Left lung (tissue), 10 donors: ENCODE data around the gene POU4F3. TPM values are rescaled to one million over a fixed set of nuclear protein-coding genes. Genes with fewer than 3 reads are reported as not detected.

ENCODE experiments used
- ATAC-seq: fragments of 200-7000 bp; cut with Tn5 transposase; one replicate; pipeline ENCODE4 v1.9.1; 2020; ENCODE audit warnings: moderate library complexity
- DNase-seq, 4 donors: peaks; one replicate each; pipeline ENCODE4 v3.0.0-alpha.2; 2013 to 2020
- H3K27ac ChIP-seq, 2 donors: fragments of 200-600 bp; sonication (generic) in 1 of 2; one replicate each; pipeline versions ENCODE4 v1.5.0 to v1.8.0; 2020 to 2021
- H3K27me3 ChIP-seq, 2 donors: fragments of 200-600 bp; sonication (generic) in 1 of 2; one replicate each; pipeline versions ENCODE4 v1.5.0 to v1.8.0; 2020 to 2021
- H3K36me3 ChIP-seq, 2 donors: fragments of 200-600 bp; sonication (generic) in 1 of 2; one replicate each; pipeline versions ENCODE4 v1.5.0 to v1.8.0; 2020 to 2021
- H3K4me1 ChIP-seq, 2 donors: fragments of 200-600 bp; one replicate each; pipeline ENCODE4 v1.8.0; 2021
- H3K4me3 ChIP-seq, 2 donors: fragments of 200-600 bp; sonication (generic) in 1 of 2; one replicate each; pipeline versions ENCODE4 v1.5.0 to v1.8.0; 2020 to 2021; ENCODE audit warnings: mild to moderate bottlenecking in 1 of 2
- H3K9me3 ChIP-seq, 2 donors: fragments of 200-600 bp; sonication (generic) in 1 of 2; one replicate each; pipeline versions ENCODE4 v1.5.0 to v1.8.0; 2020 to 2021
- intact Hi-C, 2 donors: fragments of 100-400 bp; cut with DNase I; formaldehyde crosslinking; loops; one replicate each; pipeline versions ENCODE4 v1.11.2 to v1.14.2; 2022
- polyA plus RNA-seq, 6 donors: library from polyadenylated mRNA; unstranded; fragments of 120-200 nt; gene quantifications; one replicate each; pipeline ENCODE4 v1.2.1, GENCODE V29; 2013; ENCODE audit not compliant: insufficient read length in 6 of 6
- total RNA-seq, 2 donors: library from RNA; stranded (reverse); fragmentation: NEBNext Ultra II Directional; extraction: Animal tissue kit (Norgen Biotek cat#: 25700); gene quantifications; one replicate each; pipeline ENCODE4 v1.2.1, GENCODE V29; 2021
- TF ChIP-seq, protein P1 (sequence below), 2 donors: fragments of 200-600 bp; sonication (generic) in 1 of 2; IDR thresholded peaks; one replicate each; pipeline versions ENCODE4 v1.5.0 to v1.8.0; 2021; ENCODE audit warnings: antibody characterized with exemption in 2 of 2
- donor health status: DM: no; HTN: yes; CAD: no.
- donor health status: DM: no; HTN: no; CAD: no.

POU4F3 gene
- total and polyA plus RNA-seq, 8 donors, result 0.06 TPM; not detected in 6

DNA sequence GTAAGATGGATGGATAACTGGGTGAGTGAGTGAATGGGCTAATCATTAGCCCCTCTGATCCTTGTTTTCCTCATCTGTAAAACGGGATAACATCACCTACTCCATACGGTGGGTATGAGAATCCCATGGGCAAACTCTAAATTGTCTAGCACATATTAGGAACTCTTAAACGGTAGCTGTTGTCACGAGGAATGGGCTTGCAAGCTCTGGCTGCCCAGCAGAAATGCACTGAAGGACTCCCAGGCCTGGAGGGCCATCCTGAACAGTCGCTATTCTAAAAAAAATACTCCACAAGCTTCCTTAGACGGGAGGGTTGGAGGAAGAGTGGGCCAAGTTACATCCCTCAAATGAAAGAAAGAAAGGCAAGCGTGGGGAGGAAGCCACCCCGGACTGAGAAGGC is 711 bp upstream of the POU4F3 start:
- intact Hi-C loops, result no loop called here
- ATAC-seq (no peak), DNase-seq (no peak)
- Histone ChIP-seq H3K27me3 (peaks cover 81 to 98% of the 10 kb centered on the region in 2 donors), H3K4me1 (peaks cover 4 to 6% of the 10 kb centered on the region in 2 donors), H3K36me3 (no peaks in the 10 kb centered on the region), H3K9me3 (no peaks in the 10 kb centered on the region), H3K4me3 (no peak overlapping the region), H3K27ac (no peak overlapping the region)
- TF ChIP-seq, protein P1, sequence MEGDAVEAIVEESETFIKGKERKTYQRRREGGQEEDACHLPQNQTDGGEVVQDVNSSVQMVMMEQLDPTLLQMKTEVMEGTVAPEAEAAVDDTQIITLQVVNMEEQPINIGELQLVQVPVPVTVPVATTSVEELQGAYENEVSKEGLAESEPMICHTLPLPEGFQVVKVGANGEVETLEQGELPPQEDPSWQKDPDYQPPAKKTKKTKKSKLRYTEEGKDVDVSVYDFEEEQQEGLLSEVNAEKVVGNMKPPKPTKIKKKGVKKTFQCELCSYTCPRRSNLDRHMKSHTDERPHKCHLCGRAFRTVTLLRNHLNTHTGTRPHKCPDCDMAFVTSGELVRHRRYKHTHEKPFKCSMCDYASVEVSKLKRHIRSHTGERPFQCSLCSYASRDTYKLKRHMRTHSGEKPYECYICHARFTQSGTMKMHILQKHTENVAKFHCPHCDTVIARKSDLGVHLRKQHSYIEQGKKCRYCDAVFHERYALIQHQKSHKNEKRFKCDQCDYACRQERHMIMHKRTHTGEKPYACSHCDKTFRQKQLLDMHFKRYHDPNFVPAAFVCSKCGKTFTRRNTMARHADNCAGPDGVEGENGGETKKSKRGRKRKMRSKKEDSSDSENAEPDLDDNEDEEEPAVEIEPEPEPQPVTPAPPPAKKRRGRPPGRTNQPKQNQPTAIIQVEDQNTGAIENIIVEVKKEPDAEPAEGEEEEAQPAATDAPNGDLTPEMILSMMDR (IDR thresholded peaks at IDR 0.05), result no peak

- intact Hi-C loops, result no loop called here
- TF ChIP-seq, protein P1 (IDR thresholded peaks at IDR 0.05), result no peak
- Histone ChIP-seq H3K4me1 (peaks cover 4 to 11% of the 10 kb centered on the region in 2 donors), H3K27me3 (peaks cover 88 to 98% of the 10 kb centered on the region in 2 donors), H3K9me3 (no peaks in the 10 kb centered on the region), H3K36me3 (no peaks in the 10 kb centered on the region), H3K4me3 (no peak overlapping the region), H3K27ac (no peak overlapping the region)
- DNase-seq (no peak), ATAC-seq (no peak)
These were observed 1.1 kb downstream of the POU4F3 start for GRCh38 chr5:146339715-146340259.

GRCh38 chr5:146340260-146341081 is 1.8 kb downstream of the POU4F3 start:
- H3K27me3 ChIP-seq, result peaks cover 89 to 99% of the 10 kb centered on the region in 2 donors
- ATAC-seq, result peak; percentile 82
- peaks cover 4 to 17% of the 10 kb centered on the region in 2 donors for H3K4me1 ChIP-seq
- DNase-seq, result peak in 3 of 4 donors; percentile 49 to 77 (median 77)
- H3K36me3 ChIP-seq, result no peaks in the 10 kb centered on the region
- TF ChIP-seq, protein P1 (IDR thresholded peaks at IDR 0.05), result no peak
- intact Hi-C loops, result no loop called here
- H3K4me3 ChIP-seq, result no peak overlapping the region
- no peaks in the 10 kb centered on the region for H3K9me3 ChIP-seq
- no peak overlapping the region for H3K27ac ChIP-seq

- TF ChIP-seq, protein P1 (IDR thresholded peaks at IDR 0.05), result no peak
- Histone ChIP-seq H3K9me3 (no peaks in the 10 kb centered on the region), H3K27me3 (peaks cover 97 to 99% of the 10 kb centered on the region in 2 donors), H3K4me3 (no peak overlapping the region), H3K27ac (no peak overlapping the region), H3K4me1 (peaks cover 4 to 23% of the 10 kb centered on the region in 2 donors), H3K36me3 (no peaks in the 10 kb centered on the region)
- intact Hi-C loops, result no loop called here
- DNase-seq, result no peak
- ATAC-seq, result no peak
These were observed 3.2 kb downstream of the POU4F3 start for GRCh38 chr5:146341854-146342253.

DNA sequence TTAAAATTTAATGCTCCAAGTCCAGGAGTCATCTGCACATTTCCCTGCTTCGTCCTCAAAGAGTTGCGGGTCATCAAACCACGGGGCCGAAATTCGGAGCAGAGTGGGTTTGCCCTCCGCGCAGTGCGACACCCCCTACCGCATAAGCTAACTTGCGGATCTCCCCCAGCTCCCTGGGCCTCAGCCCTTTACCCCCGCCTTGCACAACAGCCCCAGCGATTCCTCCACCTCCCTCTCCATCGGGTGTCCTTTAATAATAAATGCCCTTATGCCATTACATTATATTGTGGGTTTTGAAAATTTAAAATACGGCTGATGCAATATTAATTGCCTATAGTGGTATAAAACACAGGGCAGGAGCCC is 3.9 kb downstream of the POU4F3 start:
- no peak overlapping the region for H3K27ac ChIP-seq
- no peak for DNase-seq
- TF ChIP-seq, protein P1 (IDR thresholded peaks at IDR 0.05), result no peak
- ATAC-seq, result no peak
- intact Hi-C loops, result no loop called here
- H3K4me3 ChIP-seq, result no peak overlapping the region
- H3K36me3 ChIP-seq, result no peaks in the 10 kb centered on the region
- H3K4me1 ChIP-seq, result peaks cover 4 to 23% of the 10 kb centered on the region in 2 donors
- H3K9me3 ChIP-seq, result no peaks in the 10 kb centered on the region
- peaks cover 96 to 99% of the 10 kb centered on the region in 2 donors for H3K27me3 ChIP-seq
